PC-3 (cell line): Measurements from ENCODE around the gene SEMA4C. TPM values are rescaled to one million over a fixed set of nuclear protein-coding genes. Genes with fewer than 3 reads are reported as not detected.

Experiments used
- ATAC-seq: fragments of 200-7000 bp; cut with Tn5 transposase; 2 replicates; pipeline ENCODE4 v1.9.1; 2020; ENCODE audit warnings: mild to moderate bottlenecking, moderate library complexity
- BruUV-seq: library from RNA; stranded (reverse); fragments of 400-500 nt; replicated peaks from 2 replicates; lab custom pipeline; 2021; lab: Mats Ljungman, UMichigan
- CTCF ChIA-PET: fragments of 300-600 bp; sonication (Branson Sonifier 250); formaldehyde crosslinking; loops from one replicate; lab custom pipeline; 2022; ENCODE audit warnings: antibody characterized with exemption; lab: Charles Lee
- POLR2A ChIA-PET: fragments of 300-600 bp; sonication (Branson Sonifier 250); formaldehyde crosslinking; loops from one replicate; lab custom pipeline; 2022; ENCODE audit warnings: antibody characterized with exemption; ENCODE audit not compliant: unreplicated experiment; lab: Charles Lee
- DNase-seq: peaks from one replicate; pipeline ENCODE4 v3.0.0-alpha.2; 2015
- H2AFZ ChIP-seq: fragments of 300-600 bp; sonication (generic); 2 replicates; pipeline ENCODE4 v1.6.0; 2016; ENCODE audit warnings: antibody characterized with exemption, low read length
- H3F3A ChIP-seq: fragments of 300-600 bp; sonication (generic); one replicate; pipeline ENCODE4 v1.6.0; 2017; ENCODE audit warnings: antibody characterized with exemption, low read length, control low read depth, mild to moderate bottlenecking; ENCODE audit not compliant: unreplicated experiment
- H3K27ac ChIP-seq: fragments of 300-600 bp; sonication (generic); 2 replicates; pipeline ENCODE4 v1.5.1; 2016; ENCODE audit warnings: mild to moderate bottlenecking, low read length
- H3K27me3 ChIP-seq: fragments of 300-600 bp; sonication (generic); 2 replicates; pipeline ENCODE4 v1.6.1; 2016; ENCODE audit warnings: low read length, mixed read lengths
- H3K36me3 ChIP-seq: fragments of 300-600 bp; sonication (generic); 2 replicates; pipeline ENCODE4 v1.6.1; 2016; ENCODE audit warnings: low read depth, mixed run types, low read length, mixed read lengths
- H3K4me1 ChIP-seq: fragments of 300-600 bp; sonication (generic); 2 replicates; pipeline ENCODE4 v1.5.1; 2016; ENCODE audit warnings: low read length; ENCODE audit not compliant: insufficient read depth
- H3K4me2 ChIP-seq: fragments of 300-600 bp; sonication (generic); 2 replicates; pipeline ENCODE4 v1.6.0; 2016; ENCODE audit warnings: low read length
- H3K4me3 ChIP-seq: fragments of 300-600 bp; sonication (generic); 2 replicates; pipeline ENCODE4 v1.5.1; 2016; ENCODE audit warnings: mild to moderate bottlenecking, low read length, mixed read lengths
- H3K79me2 ChIP-seq: fragments of 300-600 bp; sonication (generic); 2 replicates; pipeline ENCODE4 v1.6.1; 2017; ENCODE audit warnings: low read length, mixed read lengths
- H3K9ac ChIP-seq: fragments of 300-600 bp; sonication (generic); 2 replicates; pipeline ENCODE4 v1.6.0; 2016; ENCODE audit warnings: mild to moderate bottlenecking, low read length
- H3K9me2 ChIP-seq: fragments of 300-600 bp; sonication (generic); replicated peaks from 2 replicates; pipeline ENCODE4 v1.6.1; 2016; ENCODE audit warnings: mixed run types, low read length, mixed read lengths
- H3K9me3 ChIP-seq: fragments of 300-600 bp; sonication (generic); 2 replicates; pipeline ENCODE4 v1.6.1; 2016; ENCODE audit warnings: low read length, mixed read lengths
- H4K20me1 ChIP-seq: fragments of 300-600 bp; sonication (generic); 2 replicates; pipeline ENCODE4 v1.6.1; 2016; ENCODE audit warnings: low read length, mixed read lengths
- CTCF ChIP-seq: fragments of 300-600 bp; sonication (generic); conservative IDR thresholded peaks from 2 replicates; pipeline ENCODE4 v1.5.1; 2017; ENCODE audit warnings: antibody characterized with exemption, low read depth, mild to moderate bottlenecking, low read length
- EZH2 ChIP-seq: fragments of 300-600 bp; sonication (generic); IDR thresholded peaks from one replicate; pipeline ENCODE4 v1.6.1; 2017; ENCODE audit warnings: antibody characterized with exemption, mild to moderate bottlenecking, low read length; ENCODE audit not compliant: unreplicated experiment
- EZH2phosphoT487 ChIP-seq: fragments of 300-600 bp; sonication (generic); IDR thresholded peaks from 2 replicates; pipeline ENCODE4 v1.6.1; 2018; ENCODE audit warnings: mild to moderate bottlenecking, antibody characterized with exemption, low read length, borderline replicate concordance
- intact Hi-C: fragments of 100-400 bp; cut with micrococcal nuclease; formaldehyde crosslinking; loops from 2 replicates; pipeline ENCODE4 v1.9.0; 2023
- total RNA-seq: library from RNA; depleted of rRNA; stranded (reverse); fragments of >200 nt; gene quantifications from 2 replicates; pipeline ENCODE4 v1.2.3, GENCODE V29; 2014

The SEMA4C gene
- total RNA-seq, 1 experiment from 2014 or later: 20.6 TPM

DNA sequence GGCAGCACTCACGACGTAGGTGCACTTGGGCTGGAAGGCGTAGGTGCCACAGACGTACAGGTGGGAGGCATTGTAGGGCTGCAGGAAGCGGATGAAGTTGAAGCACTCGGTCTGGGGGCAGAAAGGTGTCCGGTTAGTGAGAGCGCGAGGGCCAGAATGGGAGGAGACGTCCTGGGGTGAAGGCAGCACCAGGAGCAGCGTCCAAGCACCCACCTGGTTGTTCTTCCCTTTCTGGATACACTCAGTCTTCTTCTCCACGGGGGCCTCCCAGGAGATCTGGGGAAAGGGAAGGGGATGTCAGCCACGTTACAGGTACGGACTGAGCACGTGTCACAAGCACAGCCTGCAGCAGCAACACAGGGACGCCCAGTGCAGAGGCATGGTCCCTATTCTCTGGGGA, 4.2 kb downstream of the SEMA4C start:
- Histone ChIP-seq H4K20me1 (no peaks in the 10 kb centered on the region), H3K27me3 (no peaks in the 10 kb centered on the region), H3K36me3 (peaks cover 25% of the 10 kb centered on the region; the same call in 1 of the 2 replicates), H3K27ac (no peak overlapping the region), H3K4me3 (no peak overlapping the region), H3K9ac (no peak overlapping the region), H3F3A (no peaks in the 10 kb centered on the region), H3K4me1 (peaks cover 15% of the 10 kb centered on the region), H2AFZ (no peak overlapping the region), H3K79me2 (peaks cover 35% of the 10 kb centered on the region), H3K9me2 (no peaks in the 10 kb centered on the region), H3K4me2 (no peak overlapping the region), H3K9me3 (no peaks in the 10 kb centered on the region)
- ChIA-PET POLR2A (no interaction called here), CTCF (no interaction called here)
- no TSS peak for BruUV-seq
- DNase-seq: no peak
- ATAC-seq: no peak
- intact Hi-C loops: loop anchor here (5.0 kb wide), 1 partner anchor 247 kb away; the partner anchor contains the start of gene ANKRD36
- TF ChIP-seq CTCF: no peak
- TF ChIP-seq EZH2phosphoT487: no peak
- TF ChIP-seq EZH2: no peak

DNA sequence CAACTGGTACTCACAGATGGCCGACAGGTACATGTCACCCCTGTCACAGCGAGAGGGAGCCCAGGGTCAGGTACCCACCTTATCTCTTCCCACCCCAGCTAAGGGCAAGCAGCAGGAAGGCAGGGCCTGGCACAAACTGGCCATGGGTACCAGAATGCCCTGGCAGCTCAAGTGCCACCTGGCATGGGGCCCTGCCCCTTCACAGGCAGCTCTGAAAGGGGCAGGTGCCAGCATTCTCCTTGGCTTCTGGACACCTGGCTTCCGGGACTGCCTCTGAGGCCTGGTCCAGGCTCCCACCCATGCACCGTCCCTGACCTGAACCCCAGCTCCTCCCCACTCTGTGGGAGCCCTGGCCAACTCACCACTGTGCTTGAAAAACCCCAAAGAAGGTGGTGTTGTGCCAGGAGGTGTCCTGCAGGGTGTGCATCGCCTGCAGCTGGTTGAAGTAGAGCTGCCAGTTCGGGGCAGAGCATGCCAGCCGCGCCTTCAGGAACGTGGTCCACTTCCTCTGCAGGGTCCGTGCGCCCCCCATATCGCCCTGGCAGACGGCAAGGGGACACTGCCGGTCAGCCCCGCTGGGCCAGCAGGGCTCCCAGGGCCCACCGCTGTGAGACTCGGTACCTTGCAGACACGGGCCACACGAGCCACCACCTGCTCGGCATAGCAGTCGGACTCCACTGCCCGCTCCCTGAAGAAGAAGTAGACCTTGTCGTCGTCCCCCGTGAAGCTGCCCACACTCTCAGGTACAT, 5.4 kb downstream of the SEMA4C start:
- ATAC-seq (no peak), DNase-seq (no peak)
- Histone ChIP-seq H3F3A (no peaks in the 10 kb centered on the region), H3K27me3 (no peaks in the 10 kb centered on the region), H3K4me2 (no peak overlapping the region), H3K36me3 (peaks cover 25% of the 10 kb centered on the region; the same call in 1 of the 2 replicates), H3K9ac (no peak overlapping the region), H3K79me2 (peaks cover 35% of the 10 kb centered on the region), H2AFZ (no peak overlapping the region), H3K9me3 (no peaks in the 10 kb centered on the region), H3K27ac (no peak overlapping the region), H3K9me2 (no peaks in the 10 kb centered on the region), H3K4me1 (peaks cover 12% of the 10 kb centered on the region), H3K4me3 (no peak overlapping the region), H4K20me1 (no peaks in the 10 kb centered on the region)
- no peak for TF ChIP-seq CTCF
- no peak for TF ChIP-seq EZH2phosphoT487
- no peak for TF ChIP-seq EZH2
- ChIA-PET CTCF (no interaction called here), POLR2A (no interaction called here)
- intact Hi-C loops: loop anchor here (5.0 kb wide), 1 partner anchor 248 kb away; the partner anchor contains the start of gene ANKRD36
- BruUV-seq: no TSS peak
